NCI-H1930 (cell line): Measurements from ENCODE around the gene NUBP2.
A peak's percentile ranks its signal among the peaks of the same experiment; 100 is the strongest.

Source experiments
- DNase-seq, 2 experiments: peaks; one replicate each; lab custom pipeline; 2025; lab: John Stamatoyannopoulos, UW

Gene NUBP2

GRCh38 chr16:1772362-1772907, 10.3 kb upstream of the NUBP2 start, which contains the start of gene EME2:
EME2 (plus strand) TSS chr16:1772810; CDS start chr16:1773228, 418 bp downstream.
- DNase-seq = no peak

DNA sequence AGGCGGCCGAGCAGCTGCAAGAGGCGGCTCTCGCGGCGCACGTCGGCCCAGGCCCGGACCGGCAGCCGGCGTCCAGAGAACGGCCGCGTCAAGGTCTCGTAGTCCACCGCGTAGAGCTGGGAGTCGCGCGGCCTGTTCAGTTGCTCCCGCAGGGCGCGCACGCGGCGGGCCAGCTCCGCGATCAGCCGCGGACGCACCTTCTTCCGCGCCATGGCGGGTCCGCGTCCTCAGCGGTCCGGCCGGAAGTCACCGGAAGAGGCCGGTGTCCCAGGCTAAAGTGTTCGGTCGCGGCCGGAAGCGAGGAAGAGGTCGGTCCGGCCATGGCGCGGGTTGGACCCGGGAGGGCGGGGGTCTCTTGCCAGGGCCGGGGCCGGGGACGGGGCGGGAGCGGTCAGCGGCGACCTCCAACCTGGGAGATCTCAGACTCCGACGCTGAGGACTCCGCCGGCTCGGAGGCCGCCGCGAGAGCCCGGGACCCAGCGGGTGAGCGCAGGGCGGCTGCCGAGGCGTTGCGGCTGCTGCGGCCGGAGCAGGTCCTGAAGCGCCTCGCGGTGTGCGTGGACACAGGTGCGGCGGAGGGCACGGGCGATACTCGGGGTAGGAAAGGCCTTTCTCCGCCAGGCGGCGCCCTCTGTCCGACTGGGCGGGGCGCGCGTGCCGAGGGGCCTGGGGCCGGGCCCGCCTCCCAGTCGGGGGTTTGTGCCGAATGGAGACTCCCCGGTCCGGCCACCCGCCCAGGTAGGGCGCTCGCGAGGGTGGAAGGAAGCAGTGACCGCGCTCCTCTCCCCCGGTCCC, 9.7 kb upstream of the NUBP2 start, which contains the start of gene MRPS34:
Gene MRPS34 (minus strand): TSS at position 227 of the 795 bp plus-strand sequence. CDS start 15 bp downstream, at position 212.
- DNase-seq = peak; percentile 80 to 90

GRCh38 chr16:1773703-1774447, 8.9 kb upstream of the NUBP2 start:
- no peak for DNase-seq

- no peak for DNase-seq
These were observed 8.3 kb upstream of the NUBP2 start for GRCh38 chr16:1774448-1774780.

- DNase-seq = no peak
These were observed 7.5 kb upstream of the NUBP2 start for GRCh38 chr16:1775006-1775845.

DNA sequence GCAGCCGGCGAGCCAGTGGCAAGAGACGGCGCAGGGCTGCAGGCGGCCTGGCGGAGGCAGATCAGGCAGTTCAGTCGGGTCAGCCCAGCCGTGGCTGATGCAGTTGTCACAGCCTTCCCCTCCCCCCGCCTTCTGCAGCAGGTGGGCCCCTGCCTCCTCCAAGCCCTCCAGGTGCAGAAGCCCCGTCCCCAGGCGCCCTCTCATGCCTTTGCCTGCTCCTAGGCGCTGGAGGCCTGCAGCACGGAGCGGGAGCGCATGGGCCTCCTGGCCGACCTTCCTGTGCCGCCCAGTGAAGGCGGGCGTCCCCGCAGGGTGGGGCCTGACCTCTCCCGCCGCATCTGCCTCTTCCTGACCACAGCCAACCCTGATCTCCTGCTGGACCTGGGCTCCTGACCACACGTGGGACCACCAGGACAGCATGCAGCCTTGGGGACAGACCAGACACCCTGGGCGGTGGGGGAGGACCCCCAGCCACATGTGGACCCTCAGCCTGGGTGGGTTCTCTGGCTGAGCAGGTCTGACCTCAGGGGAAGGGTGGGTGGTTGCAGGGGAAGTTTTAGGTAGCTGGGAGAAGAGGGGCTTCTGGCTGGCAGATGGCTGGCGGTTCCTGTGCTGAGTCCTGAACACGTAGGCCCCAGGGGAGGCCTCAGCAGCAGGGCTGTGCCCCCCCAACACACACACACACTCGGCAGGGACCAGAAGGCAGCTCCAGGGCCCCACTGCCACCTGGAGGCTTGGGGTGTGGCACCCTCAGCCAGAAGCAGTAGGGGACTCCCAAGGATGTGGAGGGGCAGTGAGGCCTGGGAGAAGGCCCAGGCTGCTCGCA, 6.7 kb upstream of the NUBP2 start:
- no peak for DNase-seq

DNA sequence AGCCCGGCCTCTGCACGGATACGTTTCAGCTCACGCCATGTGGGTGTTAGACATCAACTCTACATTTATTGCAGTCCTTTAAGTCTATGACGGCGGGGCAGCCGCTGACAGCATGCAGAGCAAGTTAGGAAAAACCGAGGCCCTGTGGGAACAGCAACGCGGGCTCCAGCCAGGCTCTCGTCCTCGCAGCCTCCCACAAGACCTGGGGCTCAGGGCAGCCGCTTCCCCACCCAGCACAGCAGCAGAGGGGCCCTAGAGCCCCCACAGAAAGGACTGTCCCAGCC, 6.1 kb upstream of the NUBP2 start:
- no peak for DNase-seq

GRCh38 chr16:1776991-1777374, 5.8 kb upstream of the NUBP2 start:
- DNase-seq = no peak

DNA sequence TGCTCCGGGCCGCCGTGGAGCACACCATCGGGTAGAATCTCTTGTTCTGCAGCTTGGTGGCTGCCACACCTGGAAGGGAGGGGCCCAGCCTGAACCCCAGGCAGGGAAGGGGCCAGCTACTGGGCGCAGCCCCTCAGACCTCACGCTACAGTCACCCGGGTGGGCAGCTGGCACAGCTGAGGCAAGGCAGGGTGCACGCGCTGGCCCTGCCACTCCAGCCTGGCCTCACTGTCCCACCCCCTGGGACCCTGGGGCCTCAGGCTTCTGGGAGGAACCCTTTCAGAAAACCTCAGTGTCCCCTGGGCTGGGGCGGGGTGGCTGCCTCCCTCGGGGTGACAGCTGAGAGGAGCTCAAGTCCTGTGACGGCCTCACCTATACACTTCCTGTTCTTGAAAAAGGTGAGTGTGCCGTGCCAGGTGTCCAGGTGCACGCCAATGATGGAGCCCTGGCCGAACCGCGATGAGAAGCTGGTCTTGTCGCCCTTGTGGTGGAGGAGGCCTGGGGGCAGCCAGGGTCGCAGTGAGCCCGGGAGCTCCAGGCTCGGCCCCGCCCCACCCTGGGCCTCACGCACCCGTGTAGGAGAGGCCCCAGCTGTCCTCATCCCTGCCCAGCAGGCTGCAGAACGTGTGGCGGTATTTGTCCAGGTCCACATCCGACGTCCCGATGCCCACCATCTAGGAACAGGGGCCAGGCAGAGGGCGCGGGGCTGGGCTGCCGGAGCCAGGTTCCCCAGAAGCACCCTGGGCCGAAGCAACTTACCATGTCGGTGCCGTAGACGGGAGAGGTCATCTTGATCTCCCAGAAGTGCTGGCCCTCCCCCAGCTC, 5.2 kb upstream of the NUBP2 start:
- no peak for DNase-seq

GRCh38 chr16:1778200-1779179, 4.3 kb upstream of the NUBP2 start:
- DNase-seq = no peak

DNA sequence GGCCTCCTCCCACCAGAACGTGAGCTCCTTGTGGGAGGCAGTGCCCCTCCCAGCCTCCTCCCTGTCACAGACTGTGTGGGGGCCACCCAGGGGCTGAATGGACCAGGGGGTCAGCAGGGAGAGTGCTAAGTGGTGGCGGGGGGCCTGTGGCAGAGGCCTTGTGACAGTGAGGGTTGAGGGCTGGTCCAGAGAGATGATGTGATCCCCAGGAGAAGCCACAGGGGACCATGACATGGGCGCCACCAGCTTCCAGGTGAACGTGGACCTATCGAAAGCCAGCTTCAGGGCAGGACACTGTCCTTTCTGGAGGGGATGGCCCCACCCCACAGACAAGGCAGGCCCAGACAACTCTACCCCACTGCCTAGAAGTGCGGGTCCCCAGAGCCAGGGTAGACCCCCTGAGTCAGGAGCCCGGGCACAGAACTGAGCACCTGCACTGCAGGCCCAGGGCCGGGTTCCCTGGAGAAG, 3.5 kb upstream of the NUBP2 start:
- no peak for DNase-seq

- DNase-seq = no peak
These were observed 2.8 kb upstream of the NUBP2 start for GRCh38 chr16:1779741-1780676.

- DNase-seq = no peak
These were observed 2.1 kb upstream of the NUBP2 start for GRCh38 chr16:1780677-1781072.

DNA sequence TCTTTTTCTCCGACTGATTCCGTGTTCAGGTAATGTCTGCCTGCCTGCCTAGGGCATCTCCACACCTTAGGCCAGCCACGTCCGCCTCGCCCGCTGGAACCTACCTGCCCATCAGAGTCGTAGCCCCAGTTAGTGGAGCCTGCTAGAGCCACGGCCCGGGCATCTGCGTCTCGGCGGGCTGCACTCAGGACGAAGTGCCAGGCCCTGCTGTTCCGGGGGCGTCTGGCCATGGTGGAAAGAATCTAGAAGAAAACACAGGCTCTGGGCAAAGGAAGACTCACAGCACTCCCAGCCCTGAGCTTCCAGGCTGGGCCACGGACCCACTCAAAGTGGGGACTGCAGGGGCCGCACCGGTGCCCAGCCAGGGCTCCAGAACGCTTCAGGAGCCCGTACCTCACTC, 1.5 kb upstream of the NUBP2 start:
- no peak for DNase-seq

- no peak for DNase-seq
These were observed 877 bp upstream of the NUBP2 start for GRCh38 chr16:1781758-1782407.

DNA sequence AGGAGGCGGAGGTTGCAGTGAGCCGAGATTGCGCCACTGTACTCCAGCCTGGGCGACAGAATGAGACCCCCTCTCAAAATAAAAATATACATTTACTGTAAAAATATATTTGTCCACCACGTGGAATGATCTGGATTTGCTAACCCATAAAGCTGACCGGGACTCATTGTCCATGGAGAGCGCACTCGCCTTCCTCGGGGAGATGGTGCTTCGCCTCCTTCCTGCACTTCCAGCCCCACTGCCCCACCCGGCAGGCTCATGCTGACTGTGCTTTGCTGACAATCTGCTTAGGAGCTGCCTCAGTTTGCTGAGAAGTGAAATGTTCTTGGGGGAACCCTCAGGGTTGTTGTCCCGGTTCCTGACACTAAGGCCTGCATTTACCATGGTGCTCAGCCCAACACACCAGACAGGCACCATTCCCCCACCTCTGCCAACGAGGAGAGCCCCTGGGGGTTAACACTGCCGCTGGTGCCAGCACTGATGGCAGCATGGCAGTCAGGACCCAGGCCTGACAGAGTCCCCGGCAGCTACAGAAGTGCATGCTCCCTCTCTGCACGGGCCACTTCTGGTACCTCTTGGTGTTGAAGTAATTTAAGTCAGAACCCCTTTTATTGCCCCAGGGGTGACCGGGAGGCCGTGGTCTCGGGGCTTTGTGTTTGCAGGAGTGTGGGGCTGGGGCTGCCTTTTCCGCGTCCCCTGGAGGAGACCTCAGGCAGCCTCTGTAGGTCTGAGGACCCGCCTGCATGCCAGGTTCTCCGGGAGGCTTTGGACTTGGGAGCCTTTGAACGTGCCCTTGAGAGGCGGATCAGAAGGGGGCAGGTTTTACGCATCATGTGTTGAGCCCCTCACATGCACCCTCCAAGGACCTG, 2.5 kb downstream of the NUBP2 start:
- DNase-seq = no peak

GRCh38 chr16:1785846-1786170, 3.0 kb downstream of the NUBP2 start:
- DNase-seq = no peak
